Right lobe of liver (tissue), 4 donors: ENCODE data around the gene PGLYRP1.

ENCODE experiments used
- POLR2A ChIP-seq: fragments of 450-650 bp; IDR thresholded peaks from one replicate; pipeline ENCODE4 v1.6.1; 2017; ENCODE audit warnings: antibody characterized with exemption, mild to moderate bottlenecking
- TF ChIP-seq, protein P1 (sequence below), 4 donors: fragments of 200-600 bp in 3 of 4; fragments of 450-650 bp in 1 of 4; IDR thresholded peaks; one replicate each; pipeline versions ENCODE4 v1.5.1 to v1.8.0; 2016 to 2022; ENCODE audit warnings: antibody characterized with exemption in 4 of 4, mild to moderate bottlenecking in 2 of 4
- donor health status: DM: no; HTN: no; CAD: no.
- donor health status: DM: no; HTN: no; CAD: no.
- donor health status: DM: no; HTN: yes; CAD: no.

DNA sequence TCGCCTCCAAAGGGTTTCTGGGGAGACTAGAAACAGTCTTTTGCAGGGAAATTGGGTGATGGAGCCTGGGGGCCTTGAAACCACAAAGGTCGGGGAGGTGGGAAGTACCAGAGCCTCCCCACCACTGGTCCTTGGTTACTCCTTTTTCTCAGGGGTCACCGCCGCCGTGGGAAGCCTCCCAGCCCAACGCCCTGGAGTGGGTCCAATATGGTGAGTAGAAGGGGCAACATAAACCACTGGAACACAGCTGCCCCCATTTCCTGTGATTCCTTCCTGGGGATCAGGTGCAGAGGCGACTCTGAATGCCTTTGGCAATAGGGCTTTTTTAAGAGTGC is 5.8 kb downstream of the PGLYRP1 start:
- TF ChIP-seq, protein P1, sequence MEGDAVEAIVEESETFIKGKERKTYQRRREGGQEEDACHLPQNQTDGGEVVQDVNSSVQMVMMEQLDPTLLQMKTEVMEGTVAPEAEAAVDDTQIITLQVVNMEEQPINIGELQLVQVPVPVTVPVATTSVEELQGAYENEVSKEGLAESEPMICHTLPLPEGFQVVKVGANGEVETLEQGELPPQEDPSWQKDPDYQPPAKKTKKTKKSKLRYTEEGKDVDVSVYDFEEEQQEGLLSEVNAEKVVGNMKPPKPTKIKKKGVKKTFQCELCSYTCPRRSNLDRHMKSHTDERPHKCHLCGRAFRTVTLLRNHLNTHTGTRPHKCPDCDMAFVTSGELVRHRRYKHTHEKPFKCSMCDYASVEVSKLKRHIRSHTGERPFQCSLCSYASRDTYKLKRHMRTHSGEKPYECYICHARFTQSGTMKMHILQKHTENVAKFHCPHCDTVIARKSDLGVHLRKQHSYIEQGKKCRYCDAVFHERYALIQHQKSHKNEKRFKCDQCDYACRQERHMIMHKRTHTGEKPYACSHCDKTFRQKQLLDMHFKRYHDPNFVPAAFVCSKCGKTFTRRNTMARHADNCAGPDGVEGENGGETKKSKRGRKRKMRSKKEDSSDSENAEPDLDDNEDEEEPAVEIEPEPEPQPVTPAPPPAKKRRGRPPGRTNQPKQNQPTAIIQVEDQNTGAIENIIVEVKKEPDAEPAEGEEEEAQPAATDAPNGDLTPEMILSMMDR (IDR thresholded peaks at IDR 0.05) = no peak
- no peak for TF ChIP-seq POLR2A
